Caco-2 (cell line): Measurements from ENCODE around the gene SLC39A9. TPM values are rescaled to one million over a fixed set of nuclear protein-coding genes. Genes with fewer than 3 reads are reported as not detected.

Experiments used
- BruUV-seq: library from RNA; stranded (reverse); fragments of 400-500 nt; replicated peaks from 2 replicates; lab custom pipeline; 2021; lab: Mats Ljungman, UMichigan
- CTCF ChIA-PET: fragments of 300-600 bp; sonication (Branson Sonifier 250); formaldehyde crosslinking; loops from one replicate; lab custom pipeline; 2022; ENCODE audit warnings: antibody characterized with exemption; lab: Charles Lee
- POLR2A ChIA-PET: fragments of 300-600 bp; sonication (Branson Sonifier 250); formaldehyde crosslinking; loops from one replicate; lab custom pipeline; 2022; ENCODE audit warnings: antibody characterized with exemption; lab: Charles Lee
- DNase-seq, 2 experiments: peaks; one replicate each; pipeline versions ENCODE4 v3.0.0 to v3.0.0-alpha.2; 2020 to 2022
- H3K27me3 ChIP-seq: replicated peaks from 2 replicates; pipeline ENCODE4 v1.6.0; 2011; ENCODE audit warnings: low read length; ENCODE audit not compliant: control insufficient read depth, insufficient read depth
- H3K36me3 ChIP-seq: 2 replicates; pipeline ENCODE4 v1.5.1; 2011; ENCODE audit warnings: low read length; ENCODE audit not compliant: control insufficient read depth, insufficient read depth
- H3K4me1 ChIP-seq: fragments of 250-450 bp; sonication (Bioruptor Pico); 2 replicates; pipeline ENCODE4 v1.5.1; 2020; ENCODE audit warnings: mild to moderate bottlenecking
- H3K4me3 ChIP-seq: 2 replicates; pipeline ENCODE4 v1.5.1; 2011; ENCODE audit warnings: low read depth, mild to moderate bottlenecking, control low read depth, low read length
- H3K9me3 ChIP-seq: fragments of 250-450 bp; sonication (Bioruptor Pico); 2 replicates; pipeline ENCODE4 v1.5.1; 2020; ENCODE audit warnings: mild to moderate bottlenecking, moderate library complexity
- H3K27ac Mint-ChIP-seq: one replicate; pipeline ENCODE4 v1.8.0; 2022; ENCODE audit warnings: mixed read lengths; ENCODE audit not compliant: unreplicated experiment
- H3K27me3 Mint-ChIP-seq: one replicate; pipeline ENCODE4 v1.8.0; 2022; ENCODE audit warnings: mixed read lengths; ENCODE audit not compliant: insufficient read depth, unreplicated experiment
- H3K36me3 Mint-ChIP-seq: one replicate; pipeline ENCODE4 v1.8.0; 2022; ENCODE audit warnings: mild to moderate bottlenecking, mixed read lengths; ENCODE audit not compliant: insufficient read depth, unreplicated experiment
- H3K4me1 Mint-ChIP-seq: one replicate; pipeline ENCODE4 v1.8.0; 2022; ENCODE audit warnings: low read depth, mixed read lengths; ENCODE audit not compliant: unreplicated experiment
- H3K4me3 Mint-ChIP-seq: one replicate; pipeline ENCODE4 v1.8.0; 2022; ENCODE audit warnings: mild to moderate bottlenecking, moderate library complexity, mixed read lengths; ENCODE audit not compliant: unreplicated experiment
- H3K9me3 Mint-ChIP-seq: one replicate; pipeline ENCODE4 v1.8.0; 2022; ENCODE audit warnings: mixed read lengths; ENCODE audit not compliant: unreplicated experiment
- intact Hi-C: fragments of 100-400 bp; cut with micrococcal nuclease; formaldehyde crosslinking; loops from one replicate; pipeline ENCODE4 v1.10.0; 2022; ENCODE audit not compliant: unreplicated experiment
- total RNA-seq: library from RNA; stranded (reverse); gene quantifications from 2 replicates; pipeline ENCODE4 v1.2.3, GENCODE V29; 2022
- TF ChIP-seq, protein P1 (sequence below), 2 experiments: fragments of 200-600 bp in 1 of 2; IDR thresholded peaks; 1 replicate in 1 of 2; 2 replicates in 1 of 2; pipeline versions ENCODE4 v1.5.1 to v1.8.0; 2011 to 2022; ENCODE audit warnings: antibody characterized with exemption in 1 of 2, control low read depth in 1 of 2, inconsistent platforms in 1 of 2, low read depth in 1 of 2, low read length in 1 of 2, mild to moderate bottlenecking in 1 of 2, moderate library complexity in 1 of 2; ENCODE audit not compliant: insufficient read depth in 1 of 2, severe bottlenecking in 1 of 2, unreplicated experiment in 1 of 2

SLC39A9 gene
- total RNA-seq, 1 experiment from 2014 or later = 96.4 TPM

DNA sequence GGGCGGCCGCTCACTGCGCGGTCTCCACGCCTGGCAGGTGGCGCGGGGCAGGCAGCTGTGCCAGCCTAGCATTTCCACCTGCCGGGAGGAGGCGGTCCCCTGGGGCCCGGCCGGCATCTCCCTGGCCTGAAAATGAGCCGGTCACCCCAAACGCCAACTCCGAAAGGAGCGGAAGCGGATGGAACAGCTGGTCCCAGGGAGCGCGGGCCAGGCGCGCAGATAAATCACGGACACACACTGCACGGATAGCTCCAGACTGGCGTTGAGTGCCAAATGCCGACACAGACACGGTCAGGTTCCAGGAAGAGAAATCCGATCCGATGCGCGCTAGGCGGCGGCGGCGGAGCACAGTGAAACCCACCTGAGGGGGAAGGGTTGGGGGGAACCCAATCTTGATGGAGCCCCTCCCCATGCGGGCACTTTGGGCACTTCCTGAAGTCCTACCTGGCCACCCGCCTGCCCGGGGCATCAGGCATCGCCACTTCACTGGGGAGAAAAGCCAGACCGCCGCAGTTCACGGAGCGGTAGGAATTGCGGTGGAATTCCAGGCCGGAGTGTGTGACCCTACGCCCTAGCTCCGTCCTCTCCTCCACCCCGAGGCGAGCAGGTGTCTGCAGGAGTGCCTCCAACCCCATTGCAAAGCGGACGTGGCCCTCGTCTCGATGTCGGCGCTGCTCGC lies 85.4 kb downstream of the SLC39A9 start:
- H3K4me3 Mint-ChIP-seq = peak overlapping the region; percentile 75
- H3K27ac Mint-ChIP-seq = no peak overlapping the region
- POLR2A ChIA-PET = no interaction called here
- no peaks in the 10 kb centered on the region for H3K9me3 Mint-ChIP-seq
- peaks cover 4% of the 10 kb centered on the region; the same call in 1 of the 2 replicates for H3K4me1 ChIP-seq
- H3K36me3 Mint-ChIP-seq = no peaks in the 10 kb centered on the region
- no peaks in the 10 kb centered on the region for H3K4me1 Mint-ChIP-seq
- CTCF ChIA-PET = interaction anchor here (0.6 to 0.8 kb wide), 4 partner anchors 20 to 241 kb away, joined by 3 to 5 read pairs (median 4); partner anchors contain the start of gene GALNT16
- intact Hi-C loops = no loop called here
- H3K27me3 Mint-ChIP-seq = peaks cover 10% of the 10 kb centered on the region
- BruUV-seq = no TSS peak
- no peaks in the 10 kb centered on the region for H3K36me3 ChIP-seq
- TF ChIP-seq, protein P1, sequence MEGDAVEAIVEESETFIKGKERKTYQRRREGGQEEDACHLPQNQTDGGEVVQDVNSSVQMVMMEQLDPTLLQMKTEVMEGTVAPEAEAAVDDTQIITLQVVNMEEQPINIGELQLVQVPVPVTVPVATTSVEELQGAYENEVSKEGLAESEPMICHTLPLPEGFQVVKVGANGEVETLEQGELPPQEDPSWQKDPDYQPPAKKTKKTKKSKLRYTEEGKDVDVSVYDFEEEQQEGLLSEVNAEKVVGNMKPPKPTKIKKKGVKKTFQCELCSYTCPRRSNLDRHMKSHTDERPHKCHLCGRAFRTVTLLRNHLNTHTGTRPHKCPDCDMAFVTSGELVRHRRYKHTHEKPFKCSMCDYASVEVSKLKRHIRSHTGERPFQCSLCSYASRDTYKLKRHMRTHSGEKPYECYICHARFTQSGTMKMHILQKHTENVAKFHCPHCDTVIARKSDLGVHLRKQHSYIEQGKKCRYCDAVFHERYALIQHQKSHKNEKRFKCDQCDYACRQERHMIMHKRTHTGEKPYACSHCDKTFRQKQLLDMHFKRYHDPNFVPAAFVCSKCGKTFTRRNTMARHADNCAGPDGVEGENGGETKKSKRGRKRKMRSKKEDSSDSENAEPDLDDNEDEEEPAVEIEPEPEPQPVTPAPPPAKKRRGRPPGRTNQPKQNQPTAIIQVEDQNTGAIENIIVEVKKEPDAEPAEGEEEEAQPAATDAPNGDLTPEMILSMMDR (IDR thresholded peaks at IDR 0.05; ENCODE audit: insufficient read depth in 1 of 2, low read depth in 1 of 2, low read length in 1 of 2, severe bottlenecking in 1 of 2, unreplicated experiment in 1 of 2) = no peak
- peak overlapping the region; percentile 65 for H3K4me3 ChIP-seq
- H3K27me3 ChIP-seq = no peaks in the 10 kb centered on the region; the same call in 1 of the 2 replicates
- no peaks in the 10 kb centered on the region for H3K9me3 ChIP-seq
- no peak for DNase-seq

DNA sequence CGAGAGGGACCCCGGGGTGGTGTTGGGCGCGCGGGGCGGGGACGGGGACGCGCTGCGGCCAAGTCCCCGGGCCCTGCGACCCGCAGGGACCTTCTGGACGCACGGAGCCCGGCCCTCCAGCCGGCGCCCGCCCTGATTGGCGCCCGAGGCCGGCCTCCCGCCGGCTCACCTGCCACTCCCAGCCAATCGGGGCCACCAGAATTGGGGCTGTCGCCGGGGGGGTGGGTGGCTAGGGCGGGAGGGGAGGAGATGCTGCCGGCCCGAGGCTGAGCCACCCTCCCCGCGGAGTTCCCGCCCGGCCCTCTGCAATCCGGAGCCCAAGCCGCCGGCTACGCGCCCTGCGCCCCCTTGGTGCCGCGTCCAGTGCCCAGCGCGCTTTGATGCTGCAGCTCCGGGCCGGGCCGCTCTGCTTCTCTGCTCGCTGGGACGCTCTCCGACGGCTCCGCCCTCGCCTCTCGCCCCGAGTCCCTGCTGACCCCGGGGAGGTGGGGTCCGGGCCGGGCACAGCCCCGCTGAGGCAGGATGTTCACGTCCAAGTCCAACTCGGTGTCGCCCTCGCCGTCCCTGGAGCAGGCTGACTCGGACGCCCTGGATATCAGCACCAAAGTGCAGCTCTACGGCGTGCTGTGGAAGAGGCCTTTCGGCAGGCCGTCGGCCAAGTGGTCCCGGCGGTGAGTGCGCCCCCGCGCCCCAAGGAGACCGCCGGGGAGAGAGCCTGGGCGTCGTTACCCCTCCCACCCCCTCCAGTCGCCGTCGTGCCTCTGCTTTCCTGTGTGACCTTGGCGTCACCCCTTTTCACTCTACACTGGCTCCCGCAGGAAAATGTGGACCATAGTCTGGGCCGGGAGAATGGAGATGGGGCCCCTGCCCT lies 86.2 kb downstream of the SLC39A9 start, which contains the start of gene PLEKHD1:
TSS of gene PLEKHD1 (plus strand) at position 285 of the 871 bp plus-strand sequence. CDS start at position 523, 238 bp downstream.
- Histone ChIP-seq H3K9me3 (no peaks in the 10 kb centered on the region), H3K4me3 (peak within 1 kb of the TSS; percentile 65), H3K4me1 (peaks cover 4% of the 10 kb centered on the region; the same call in 1 of the 2 replicates), H3K36me3 (no peaks in the 10 kb centered on the region), H3K27me3 (no peaks in the 10 kb centered on the region; the same call in 1 of the 2 replicates)
- H3K36me3 Mint-ChIP-seq = no peaks in the 10 kb centered on the region
- ChIA-PET CTCF (interaction anchor here (0.6 to 0.8 kb wide), 3 partner anchors 19 to 225 kb away, joined by 3 to 4 read pairs (median 3); partner anchors contain the start of gene GALNT16), POLR2A (no interaction called here)
- peaks cover 10% of the 10 kb centered on the region for H3K27me3 Mint-ChIP-seq
- no peaks in the 10 kb centered on the region for H3K4me1 Mint-ChIP-seq
- intact Hi-C loops = no loop called here
- TF ChIP-seq, protein P1 (IDR thresholded peaks at IDR 0.05; ENCODE audit: insufficient read depth in 1 of 2, low read depth in 1 of 2, low read length in 1 of 2, severe bottlenecking in 1 of 2, unreplicated experiment in 1 of 2) = no peak
- H3K9me3 Mint-ChIP-seq = no peaks in the 10 kb centered on the region
- DNase-seq = peak; percentile 79 to 83
- H3K27ac Mint-ChIP-seq = no peak within 1 kb of the TSS
- H3K4me3 Mint-ChIP-seq = peak within 1 kb of the TSS; percentile 75
- no TSS peak for BruUV-seq

DNA sequence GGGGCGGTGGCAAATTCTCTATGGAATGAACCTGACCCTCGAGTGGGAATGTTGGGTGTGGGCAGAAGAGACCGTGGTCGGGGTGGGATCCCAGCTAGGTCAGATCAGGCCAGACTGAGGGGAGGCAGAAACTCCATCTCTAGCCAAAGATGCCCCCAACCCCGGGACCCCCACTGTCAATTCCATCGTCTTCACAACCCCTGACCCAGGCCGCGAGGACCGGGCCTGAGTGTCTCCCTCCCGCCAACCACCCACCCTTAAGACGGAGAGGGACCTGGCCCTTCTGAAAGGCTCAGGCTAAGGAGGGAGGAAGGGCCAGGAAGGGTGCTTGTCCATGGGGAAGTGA lies 86.8 kb downstream of the SLC39A9 start:
- Histone ChIP-seq H3K27me3 (no peaks in the 10 kb centered on the region; the same call in 1 of the 2 replicates), H3K36me3 (no peaks in the 10 kb centered on the region), H3K4me1 (peaks cover 4% of the 10 kb centered on the region; the same call in 1 of the 2 replicates), H3K9me3 (no peaks in the 10 kb centered on the region), H3K4me3 (peak overlapping the region; percentile 65)
- no TSS peak for BruUV-seq
- Mint-ChIP-seq H3K4me1 (no peaks in the 10 kb centered on the region), H3K4me3 (peak overlapping the region; percentile 75), H3K27me3 (peaks cover 10% of the 10 kb centered on the region), H3K36me3 (no peaks in the 10 kb centered on the region), H3K27ac (no peak overlapping the region), H3K9me3 (no peaks in the 10 kb centered on the region)
- ChIA-PET CTCF (no interaction called here), POLR2A (no interaction called here)
- intact Hi-C loops = no loop called here
- DNase-seq = no peak
- TF ChIP-seq, protein P1 (IDR thresholded peaks at IDR 0.05; ENCODE audit: insufficient read depth in 1 of 2, low read depth in 1 of 2, low read length in 1 of 2, severe bottlenecking in 1 of 2, unreplicated experiment in 1 of 2) = no peak
